Duodenal mucosa (tissue), 2 donors: ENCODE measurements around the gene DOCK1.

Source experiments
- H3K27ac ChIP-seq: one replicate; pipeline ENCODE4 v1.7.0; 2013; ENCODE audit warnings: low read depth, low read length
- H3K27me3 ChIP-seq, 2 donors: one replicate each; pipeline ENCODE4 v1.7.0; 2013; ENCODE audit warnings: low read length in 2 of 2, control low read depth in 1 of 2; ENCODE audit not compliant: insufficient read depth in 2 of 2, control insufficient read depth in 1 of 2
- H3K36me3 ChIP-seq, 2 donors: one replicate each; pipeline ENCODE4 v1.7.0; 2013; ENCODE audit warnings: low read length in 2 of 2, control low read depth in 1 of 2; ENCODE audit not compliant: insufficient read depth in 2 of 2, control insufficient read depth in 1 of 2
- H3K4me1 ChIP-seq, 2 donors: one replicate each; pipeline ENCODE4 v1.7.0; 2013; ENCODE audit warnings: low read length in 2 of 2, control low read depth in 1 of 2; ENCODE audit not compliant: insufficient read depth in 2 of 2, control insufficient read depth in 1 of 2
- H3K4me3 ChIP-seq, 2 donors: one replicate each; pipeline ENCODE4 v1.7.0; 2013; ENCODE audit warnings: low read length in 2 of 2, low read depth in 1 of 2
- H3K9ac ChIP-seq, 2 donors: one replicate each; pipeline ENCODE4 v1.7.0; 2013; ENCODE audit warnings: low read length in 2 of 2, low read depth in 1 of 2
- H3K9me3 ChIP-seq, 2 donors: one replicate each; pipeline ENCODE4 v1.7.0; 2013; ENCODE audit warnings: low read length in 2 of 2, control low read depth in 1 of 2; ENCODE audit not compliant: control insufficient read depth in 1 of 2

DOCK1 gene

DNA sequence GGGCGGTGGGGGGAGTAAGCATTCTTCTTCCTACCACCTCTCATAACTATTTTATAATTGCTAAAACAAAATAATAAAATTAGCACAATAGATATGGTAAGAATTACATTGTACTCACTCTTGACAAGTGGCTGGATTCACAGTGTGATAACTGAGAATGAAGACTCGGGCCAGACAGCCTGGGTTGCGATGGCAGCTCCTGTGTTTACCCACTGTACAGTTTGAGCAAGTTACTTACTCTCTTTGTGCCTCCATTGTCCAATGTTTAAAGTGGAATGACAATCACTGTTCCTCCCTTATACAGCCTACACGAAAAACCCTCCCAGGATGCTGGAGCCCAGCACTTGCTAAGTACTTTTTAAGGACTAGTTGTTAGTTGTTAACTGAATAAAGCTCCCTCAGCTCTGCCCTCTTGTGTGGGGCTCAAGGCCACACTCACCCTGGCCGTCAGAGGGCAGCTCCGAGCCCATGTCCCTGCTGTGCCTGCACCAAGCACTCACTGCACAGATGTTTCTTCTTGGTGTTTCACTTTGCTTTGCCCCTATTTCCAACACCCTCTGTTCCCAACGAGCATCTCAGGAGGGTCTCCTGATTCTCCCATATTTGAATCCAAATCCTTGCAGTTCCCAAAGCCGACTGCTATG lies 587.5 kb downstream of the DOCK1 start:
- Histone ChIP-seq H3K27me3 (no peaks in the 10 kb centered on the region), H3K36me3 (no peaks in the 10 kb centered on the region), H3K27ac (no peak overlapping the region), H3K9ac (no peak overlapping the region), H3K9me3 (no peaks in the 10 kb centered on the region), H3K4me1 (no peaks in the 10 kb centered on the region), H3K4me3 (no peak overlapping the region)

DNA sequence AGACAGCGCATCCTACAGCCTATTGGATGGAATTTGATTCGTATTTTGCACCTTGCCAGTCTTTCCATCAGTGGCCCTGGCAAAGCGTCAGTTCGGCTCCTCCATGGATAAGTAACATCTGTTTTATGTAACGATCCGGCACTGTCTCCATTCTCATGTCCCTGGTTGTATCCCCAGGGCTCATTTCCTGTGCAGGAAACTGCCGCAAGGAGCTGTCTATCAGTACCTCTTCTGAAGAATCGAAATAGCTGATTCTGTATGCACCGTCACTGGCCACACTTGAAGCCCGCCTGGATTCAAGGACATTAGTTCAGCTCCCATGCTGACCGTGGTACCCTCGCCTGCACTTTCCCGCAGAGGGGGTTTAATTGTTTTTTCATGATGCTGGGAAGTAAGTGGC lies 590.8 kb downstream of the DOCK1 start:
- Histone ChIP-seq H3K36me3 (no peaks in the 10 kb centered on the region), H3K27me3 (no peaks in the 10 kb centered on the region), H3K27ac (no peak overlapping the region), H3K9me3 (no peaks in the 10 kb centered on the region), H3K4me3 (no peak overlapping the region), H3K9ac (no peak overlapping the region), H3K4me1 (no peaks in the 10 kb centered on the region)

DNA sequence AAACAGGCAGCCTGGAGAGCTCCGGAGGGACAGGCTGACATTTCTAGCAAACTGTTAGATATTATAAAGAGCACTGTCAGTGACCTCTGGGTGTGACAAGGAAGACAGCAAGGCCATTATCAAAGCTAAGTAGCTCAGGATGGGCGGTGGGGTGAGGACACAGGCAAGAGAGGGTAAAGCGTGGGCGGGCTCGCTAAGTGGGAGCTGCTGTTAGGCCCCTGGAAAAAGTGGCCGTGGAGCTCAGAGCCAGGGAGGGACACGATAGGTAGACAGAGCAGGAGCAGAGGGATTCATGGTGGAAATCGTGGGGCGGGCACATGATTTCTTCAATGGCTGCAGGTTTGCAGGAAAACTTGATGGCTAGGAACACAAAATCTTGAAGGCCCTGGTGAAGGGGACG lies 592.5 kb downstream of the DOCK1 start:
- Histone ChIP-seq H3K4me1 (no peaks in the 10 kb centered on the region), H3K4me3 (no peak overlapping the region), H3K9ac (no peak overlapping the region), H3K27me3 (no peaks in the 10 kb centered on the region), H3K36me3 (no peaks in the 10 kb centered on the region), H3K27ac (no peak overlapping the region), H3K9me3 (no peaks in the 10 kb centered on the region)

DNA sequence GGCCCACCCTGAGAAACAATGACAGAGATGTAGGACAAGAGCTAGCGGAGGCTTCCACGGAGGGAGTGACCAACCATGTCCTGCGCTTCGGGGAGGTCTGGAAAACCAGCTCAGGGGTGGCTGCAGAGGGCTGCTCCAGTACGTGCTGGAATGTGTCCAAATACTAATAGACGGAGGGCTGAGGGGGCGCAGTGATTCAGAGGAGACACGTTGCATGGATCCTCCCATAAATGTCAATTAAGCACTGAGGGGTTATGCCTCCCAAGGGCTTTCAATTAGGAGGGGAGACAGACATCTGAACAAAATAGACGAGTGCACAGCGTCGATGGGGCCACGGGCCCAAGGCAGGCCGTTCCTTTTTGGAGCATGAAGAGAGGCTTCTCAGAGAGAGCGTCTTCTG lies 592.9 kb downstream of the DOCK1 start:
- H3K4me3 ChIP-seq = no peak overlapping the region
- H3K9me3 ChIP-seq = no peaks in the 10 kb centered on the region
- H3K27ac ChIP-seq = no peak overlapping the region
- no peaks in the 10 kb centered on the region for H3K27me3 ChIP-seq
- H3K36me3 ChIP-seq = no peaks in the 10 kb centered on the region
- no peaks in the 10 kb centered on the region for H3K4me1 ChIP-seq
- H3K9ac ChIP-seq = no peak overlapping the region

DNA sequence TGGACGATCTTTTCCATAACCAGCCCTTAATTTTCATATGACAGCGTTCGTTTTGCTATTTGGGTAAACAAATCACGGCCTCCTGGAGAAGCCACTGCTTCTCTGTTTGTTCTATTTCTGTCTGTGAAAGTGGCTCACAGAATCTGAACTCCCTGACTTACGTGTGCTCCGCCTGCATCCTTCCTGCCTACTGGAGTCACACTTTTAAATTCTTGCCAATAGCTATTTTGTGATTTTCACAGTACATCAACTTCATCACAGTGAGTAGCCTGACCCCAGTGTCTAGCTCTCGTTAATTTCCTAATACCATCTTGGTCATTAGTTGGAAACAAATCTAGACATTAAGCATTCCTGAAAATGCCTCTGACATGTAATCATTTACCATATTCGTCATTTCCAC lies 594.9 kb downstream of the DOCK1 start:
- Histone ChIP-seq H3K9me3 (no peaks in the 10 kb centered on the region), H3K9ac (no peak overlapping the region), H3K27me3 (peaks cover 0 to 3% of the 10 kb centered on the region in 2 donors), H3K27ac (no peak overlapping the region), H3K36me3 (no peaks in the 10 kb centered on the region), H3K4me3 (no peak overlapping the region), H3K4me1 (no peaks in the 10 kb centered on the region)
